ENCODE results near the gene GRIN2D.
"Not testable (repeated sequence)": the region's sequence is repeated elsewhere in the genome, so short reads cannot be mapped to it uniquely, and the experiment has no call there.

The GRIN2D gene

DNA sequence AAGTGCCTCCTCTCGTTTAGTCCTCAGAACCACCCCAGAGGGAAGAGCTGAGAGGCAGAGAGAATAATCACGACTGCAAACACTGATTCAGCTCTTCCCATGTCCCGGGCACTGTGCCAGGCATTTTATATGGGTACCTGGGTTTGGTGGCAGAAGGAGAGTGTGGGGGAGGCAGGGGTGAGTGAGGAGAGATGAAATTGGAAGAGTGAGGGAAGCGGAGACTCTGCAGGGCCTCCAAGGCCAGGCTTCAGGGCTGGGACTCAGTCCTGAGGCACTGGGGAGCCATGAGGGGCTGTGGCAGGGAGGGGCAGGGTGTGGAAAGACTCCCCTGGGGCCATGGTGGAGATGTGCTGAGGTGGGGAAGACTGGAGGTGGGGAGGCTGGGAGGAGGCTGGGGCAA is 20.6 kb upstream of the GRIN2D start:
- DNase-seq: no peak

DNA sequence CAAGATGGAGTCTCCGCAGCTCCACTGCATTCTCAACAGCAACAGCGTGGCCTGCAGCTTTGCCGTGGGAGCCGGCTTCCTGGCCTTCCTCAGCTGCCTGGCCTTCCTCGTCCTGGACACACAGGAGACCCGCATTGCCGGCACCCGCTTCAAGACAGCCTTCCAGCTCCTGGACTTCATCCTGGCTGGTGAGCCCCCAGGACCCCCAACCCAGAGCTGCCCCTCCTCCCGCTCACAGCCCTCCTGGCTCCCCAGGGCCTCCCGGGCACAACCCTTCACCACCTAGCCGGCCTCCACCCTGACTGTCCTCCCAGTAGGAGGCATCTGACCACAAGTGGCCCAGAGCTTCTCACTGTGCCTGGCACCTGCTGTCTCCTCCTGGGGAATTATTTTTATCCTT is 19.9 kb upstream of the GRIN2D start:
- DNase-seq: no peak

GRCh38 chr19:48378194-48378570 is 15.3 kb upstream of the GRIN2D start:
- no peak for DNase-seq

- DNase-seq: no peak
Measured at GRCh38 chr19:48379058-48379457, 14.4 kb upstream of the GRIN2D start.

DNA sequence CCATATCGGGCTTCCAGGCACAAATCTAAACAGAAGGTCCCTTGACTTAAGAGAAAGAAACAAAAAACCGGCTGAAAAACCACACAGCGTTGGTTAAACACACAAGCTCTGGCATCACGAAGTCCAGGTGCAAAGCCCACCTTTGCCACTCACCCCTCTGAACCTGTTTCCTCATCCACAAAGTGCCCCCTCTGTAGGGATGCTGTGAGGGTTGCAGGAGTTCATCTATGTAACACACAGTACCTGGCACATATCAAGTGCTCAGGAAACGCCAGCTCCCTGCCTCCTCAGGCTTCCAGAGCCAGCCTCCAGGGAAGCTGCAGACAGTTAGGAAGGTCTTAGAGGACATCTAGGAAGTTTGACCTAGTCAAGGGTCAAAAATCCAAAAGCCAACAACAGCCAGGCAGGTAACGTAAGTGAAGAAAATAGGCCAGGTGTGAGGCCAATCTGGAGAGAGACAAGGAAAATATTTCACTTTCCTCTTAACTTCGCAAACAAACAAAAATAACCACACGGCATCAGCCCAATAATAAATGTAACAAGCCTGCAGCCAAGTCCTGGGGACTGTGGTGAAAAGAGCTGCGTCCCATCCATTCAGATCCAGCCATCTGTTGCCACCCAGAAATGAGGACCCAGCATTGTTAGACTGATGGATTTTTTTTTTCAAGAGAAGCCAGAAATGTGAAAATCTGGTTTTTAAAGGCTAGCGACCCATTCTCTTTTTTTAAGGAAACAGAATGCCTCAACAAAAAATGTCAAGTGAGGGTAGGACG is 12.1 kb upstream of the GRIN2D start:
- no peak for DNase-seq

- DNase-seq: no peak
Measured at GRCh38 chr19:48382286-48382685, 11.2 kb upstream of the GRIN2D start.

DNA sequence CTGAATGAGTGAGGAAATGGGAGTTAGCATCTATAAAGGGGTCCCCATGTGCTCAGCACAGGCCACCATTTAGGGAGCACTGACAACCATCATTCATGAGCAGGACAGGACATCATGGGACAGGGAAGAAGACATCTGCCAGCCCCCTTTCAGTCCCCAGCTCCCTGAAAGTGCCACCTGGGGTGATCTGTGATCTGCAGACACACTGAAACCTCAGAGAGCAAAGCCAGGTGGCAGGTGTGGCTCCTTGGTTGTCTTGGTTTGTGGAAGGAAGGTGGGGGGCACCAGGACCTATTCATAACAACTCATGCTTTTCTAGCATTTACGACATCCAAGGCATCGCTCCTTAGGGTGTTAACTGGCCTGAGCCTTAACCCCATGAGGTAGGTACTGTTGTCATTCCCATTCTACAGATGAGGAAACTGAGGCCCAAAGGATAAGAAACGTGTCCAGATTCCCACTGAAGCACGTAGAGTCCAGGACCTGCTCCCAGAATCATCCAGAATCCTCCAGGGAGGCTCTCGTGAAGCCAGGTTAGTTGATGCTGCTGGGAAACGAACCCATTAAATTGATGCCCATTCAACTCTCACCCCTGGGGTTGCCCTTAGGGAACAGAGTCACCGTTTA is 7.9 kb upstream of the GRIN2D start:
- DNase-seq: no peak

DNA sequence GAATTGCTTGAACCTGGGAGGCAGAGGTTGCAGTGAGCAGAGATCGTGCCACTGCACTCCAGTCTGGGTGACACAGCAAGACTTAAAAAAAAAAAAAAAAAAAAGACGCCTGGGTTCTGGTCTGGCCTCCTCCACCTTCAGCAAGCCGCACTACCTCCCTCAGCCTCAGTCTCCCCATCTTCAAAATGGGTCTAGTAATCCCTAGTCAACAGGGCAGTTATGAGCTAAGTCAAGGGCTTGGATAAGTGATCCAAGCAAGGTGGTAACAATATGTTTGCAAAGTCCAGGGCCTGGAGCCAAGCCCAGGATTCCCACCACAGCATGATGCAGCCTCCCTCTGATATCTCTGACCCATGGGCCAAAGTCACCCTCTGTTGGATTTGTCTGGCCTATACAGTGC is 6.5 kb upstream of the GRIN2D start:
- DNase-seq: no peak

GRCh38 chr19:48390188-48391099 is 3.0 kb upstream of the GRIN2D start:
- DNase-seq: peak; percentile 29

- DNase-seq: peak; percentile 40
Measured at GRCh38 chr19:48391100-48392005, 2.1 kb upstream of the GRIN2D start, which contains the start of gene KDELR1. KDELR1 (minus strand) TSS chr19:48391551; CDS start chr19:48391358, 193 bp downstream.

DNA sequence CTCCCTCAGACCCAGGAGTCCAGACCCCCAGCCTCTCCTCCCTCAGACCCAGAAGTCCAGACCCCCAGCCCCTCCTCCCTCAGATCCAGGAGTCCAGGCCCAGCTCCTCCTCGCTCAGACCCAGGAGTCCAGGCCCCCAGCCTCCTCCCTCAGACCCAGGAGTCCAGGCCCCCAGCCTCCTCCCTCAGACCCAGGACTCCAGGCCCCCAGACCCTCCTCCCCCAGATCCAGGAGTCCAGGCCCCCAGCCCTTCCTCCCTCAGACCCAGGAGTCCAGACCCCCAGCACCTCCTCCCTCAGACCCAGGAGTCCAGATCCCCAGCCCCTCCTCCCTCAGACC is 1.5 kb upstream of the GRIN2D start:
- not testable (repeated sequence) for DNase-seq

DNA sequence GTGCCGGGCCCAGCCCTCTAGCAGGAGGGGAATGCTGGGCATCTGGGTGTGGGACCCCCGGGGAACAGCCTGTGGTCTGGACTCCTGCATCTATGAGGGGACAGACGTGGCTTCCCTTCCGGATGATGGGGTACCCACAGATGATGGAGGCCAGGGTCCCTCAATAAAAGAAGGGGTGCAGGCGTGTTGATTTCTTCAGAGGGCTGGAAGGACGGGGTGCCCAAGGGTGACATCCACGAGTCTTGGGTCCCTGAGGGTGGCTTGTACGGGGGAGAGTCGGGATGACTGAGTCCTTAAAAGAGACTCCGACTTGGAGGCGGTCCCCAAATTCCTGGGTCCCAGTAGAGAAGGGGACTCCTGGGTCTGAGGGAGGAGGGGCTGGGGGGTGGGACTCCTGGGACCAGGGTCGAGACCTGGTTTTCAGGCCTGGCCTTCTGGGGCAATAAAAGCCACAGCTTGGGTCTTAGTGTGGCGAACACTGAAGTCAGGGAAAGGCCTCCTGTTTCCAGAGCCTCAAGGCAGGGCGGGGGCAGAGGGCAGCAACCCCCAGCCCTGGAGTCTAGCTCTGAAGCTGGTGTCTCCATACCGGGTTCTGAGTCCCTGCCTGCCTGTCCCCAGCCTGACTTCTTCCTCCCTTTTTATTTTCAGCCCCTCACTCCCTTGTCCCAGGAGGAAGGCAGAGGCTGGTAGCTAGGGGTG is 459 bp upstream of the GRIN2D start:
- DNase-seq: no peak

- no peak for DNase-seq
Measured at GRCh38 chr19:48394331-48395169, 1.1 kb downstream of the GRIN2D start.

- no peak for DNase-seq
Measured at GRCh38 chr19:48395170-48395455, 1.6 kb downstream of the GRIN2D start.

DNA sequence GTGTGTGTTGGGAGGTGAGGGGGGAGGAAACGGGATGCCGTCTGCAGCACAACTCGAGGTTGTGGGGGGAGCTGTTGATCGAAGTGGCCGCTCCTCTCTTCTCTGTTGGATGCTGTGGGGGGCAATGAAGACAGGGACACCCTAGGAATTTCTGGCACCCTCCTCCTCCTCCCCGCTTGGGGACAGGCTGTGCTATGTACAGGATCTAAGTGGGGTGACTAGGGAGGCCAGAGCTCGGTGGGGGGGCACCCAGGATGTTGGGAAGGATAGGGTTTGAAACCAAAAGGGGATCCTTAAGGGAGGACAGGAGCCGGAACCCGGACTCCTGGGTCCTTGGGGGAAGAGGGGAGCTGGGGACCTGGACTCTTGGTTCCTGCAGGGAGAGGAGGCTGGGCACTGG is 2.0 kb downstream of the GRIN2D start:
- DNase-seq: no peak

DNA sequence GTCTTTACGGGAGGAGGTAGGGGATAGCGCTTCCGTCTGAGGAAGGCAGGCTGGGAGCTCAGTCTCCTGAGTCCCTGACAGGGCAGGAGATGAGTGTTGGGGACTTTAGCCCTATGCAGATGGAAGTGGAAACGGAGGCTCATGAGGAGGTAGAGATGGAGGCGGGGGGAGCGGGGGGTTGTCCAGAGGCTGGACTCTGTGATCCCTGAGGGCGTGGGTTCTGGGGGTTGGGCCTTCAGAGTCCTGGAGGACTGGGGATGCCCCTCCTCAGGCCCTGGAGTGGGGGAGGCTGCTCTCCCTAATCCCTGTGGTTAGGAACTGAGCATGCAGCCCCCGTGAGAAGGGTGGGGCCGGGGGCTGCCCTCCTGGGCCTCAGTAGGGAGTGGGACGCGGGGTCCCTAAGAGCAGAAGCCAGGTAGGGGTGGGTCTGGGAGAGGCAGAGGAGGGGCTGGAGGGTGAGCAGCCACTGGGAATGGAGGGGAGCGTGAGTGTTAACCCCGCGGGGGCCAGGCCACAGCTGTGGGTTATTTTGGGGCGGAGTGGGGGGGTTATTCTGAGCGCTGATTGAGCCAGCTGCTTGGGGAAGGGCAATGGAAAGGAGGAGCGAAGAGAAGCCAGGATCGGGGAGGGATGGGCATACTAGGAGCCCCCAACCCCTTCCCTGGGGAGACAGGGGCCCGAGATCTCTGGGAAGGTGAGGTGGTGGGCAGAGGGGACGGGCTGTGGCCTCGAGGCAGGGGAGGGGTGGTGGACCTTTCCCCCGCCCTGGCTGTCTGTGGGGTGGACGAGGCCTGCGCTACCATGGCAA is 2.8 kb downstream of the GRIN2D start:
- DNase-seq: no peak

DNA sequence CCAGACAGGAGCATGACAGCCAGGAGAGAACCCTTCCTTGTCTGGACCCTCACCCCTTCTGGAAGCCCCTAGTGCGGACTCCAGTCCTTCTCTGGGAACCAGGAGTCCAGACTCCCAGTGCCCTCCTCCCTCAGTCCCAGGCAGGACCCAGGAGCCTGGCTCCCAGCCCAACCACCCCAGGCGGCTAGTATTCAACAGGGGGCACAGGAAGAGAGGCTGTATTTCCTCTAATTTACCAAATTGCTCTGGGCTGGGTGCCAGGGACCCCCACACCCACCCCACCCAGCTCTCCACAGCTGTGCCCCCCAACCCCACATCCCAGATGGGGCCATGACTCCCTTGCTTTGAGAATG is 3.3 kb downstream of the GRIN2D start:
- no peak for DNase-seq

DNA sequence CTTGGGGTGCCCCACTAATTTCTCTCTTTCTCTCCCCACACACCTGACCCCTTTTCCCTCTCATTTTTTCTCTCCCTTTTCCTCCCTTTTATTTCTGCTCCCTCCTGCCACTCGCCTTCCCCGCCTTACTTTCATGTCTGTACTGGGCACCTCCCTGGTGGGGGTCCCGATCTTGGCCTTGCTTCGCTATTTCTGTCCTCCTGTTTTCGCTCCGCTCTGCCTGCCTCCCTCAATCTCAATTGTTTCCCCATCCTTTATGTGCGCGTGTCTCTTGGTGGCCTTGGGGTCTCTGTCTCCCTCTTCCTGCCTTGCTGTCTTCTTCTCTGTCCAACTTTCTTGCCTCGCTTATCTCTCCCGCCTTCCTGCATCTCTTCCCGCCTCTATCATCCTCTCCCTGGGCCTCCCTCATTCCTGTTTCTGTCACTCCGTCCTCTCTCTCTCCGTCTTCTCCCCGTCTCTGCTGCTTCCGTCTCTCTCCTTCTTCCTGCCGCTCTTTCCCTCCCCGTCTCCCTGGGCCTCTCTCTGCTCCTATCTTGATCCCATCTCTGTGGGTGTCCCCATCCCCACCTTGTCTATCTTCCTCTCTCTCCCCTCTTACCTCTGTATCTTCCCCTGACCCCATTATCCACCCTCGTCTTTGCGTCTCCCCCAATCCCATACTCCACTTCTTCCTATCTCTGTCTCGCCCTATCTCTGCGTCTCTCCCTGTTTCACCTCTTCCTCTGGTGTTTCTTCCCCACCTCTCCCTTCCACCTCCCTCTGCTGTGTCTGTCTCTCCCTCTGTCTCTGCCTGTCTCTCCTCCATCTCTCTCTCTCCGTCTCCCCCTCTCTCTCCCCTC is 4.0 kb downstream of the GRIN2D start:
- no peak for DNase-seq

- no peak for DNase-seq
Measured at GRCh38 chr19:48398102-48398374, 4.6 kb downstream of the GRIN2D start.

Measured in NCI-H226 (cell line).